ENCODE results near the gene PPARG. TPM values are rescaled to one million over a fixed set of nuclear protein-coding genes. Genes with fewer than 3 reads are reported as not detected.

The PPARG gene
- total and polyA plus RNA-seq, 2 of the 8 experiments (the other 6 are each of a cell fraction or from before 2014, with no cell fraction given) = 0.06 TPM; not detected in 1

DNA sequence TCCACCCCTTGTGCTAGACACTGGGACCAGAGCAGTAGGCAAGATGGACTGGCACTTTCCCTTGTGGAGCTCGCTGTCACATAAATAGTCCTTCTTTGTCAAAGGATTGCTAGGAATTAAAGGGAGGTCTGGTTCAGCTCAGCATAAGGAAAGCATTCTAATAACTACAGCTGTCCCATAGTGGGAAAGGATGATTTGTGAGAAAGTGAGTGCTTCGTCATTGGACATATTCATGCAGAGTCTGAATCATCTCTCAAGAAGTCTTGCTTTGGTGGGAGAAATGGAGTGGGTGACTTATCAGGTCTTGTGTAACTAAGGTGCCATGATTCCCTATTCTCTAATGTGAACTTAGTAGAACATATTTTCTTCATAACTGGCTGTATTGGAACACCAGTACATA, 14.7 kb downstream of the PPARG start:
- Histone ChIP-seq H3K27ac (ENCODE audit: low read depth, low read length) (no peak overlapping the region), H4K8ac (ENCODE audit: extremely low read depth, insufficient read depth, low read length) (no peak overlapping the region), H3K56ac (replicated peaks; ENCODE audit: insufficient read length, low read depth, low read length) (no peak overlapping the region), H3K4ac (replicated peaks; ENCODE audit: insufficient read length, low read depth, low read length) (no peak overlapping the region), H3K4me2 (ENCODE audit: insufficient read depth in 1 of 2, low read depth in 2 of 2, low read length in 2 of 2) (no peak overlapping the region), H3K4me3 (ENCODE audit: extremely low read depth in 1 of 4, insufficient read depth in 2 of 4, low read depth in 3 of 4, low read length in 4 of 4) (no peak overlapping the region), H3K23ac (ENCODE audit: insufficient read length) (no peak overlapping the region), H3K36me3 (ENCODE audit: control insufficient read depth in 2 of 4, insufficient read depth in 4 of 4, low read length in 3 of 4) (no peaks in the 10 kb centered on the region), H4K5ac (ENCODE audit: insufficient read length, low read depth, low read length) (no peak overlapping the region), H3K4me1 (replicated peaks in 1 of 4; ENCODE audit: control insufficient read depth in 3 of 4, insufficient read depth in 4 of 4, low read length in 3 of 4) (no peaks in the 10 kb centered on the region), H2BK5ac (ENCODE audit: low read depth, low read length) (no peak overlapping the region), H3K23me2 (ENCODE audit: low read depth, low read length) (no peaks in the 10 kb centered on the region), H3K9me3 (ENCODE audit: insufficient read depth in 2 of 2, low read depth in 1 of 2, low read length in 1 of 2) (no peaks in the 10 kb centered on the region), H4K91ac (replicated peaks; ENCODE audit: insufficient read length, low read length) (no peak overlapping the region), H2BK120ac (replicated peaks; ENCODE audit: low read depth, low read length) (no peak overlapping the region), H2BK12ac (ENCODE audit: low read depth, low read length) (no peak overlapping the region), H3K27me3 (replicated peaks in 1 of 4; ENCODE audit: control insufficient read depth in 3 of 4, extremely low read depth in 1 of 4, insufficient read depth in 3 of 4, low read length in 3 of 4) (no peaks in the 10 kb centered on the region), H2AFZ (ENCODE audit: low read length) (no peak overlapping the region), H4K20me1 (replicated peaks in 1 of 2; ENCODE audit: control insufficient read depth in 1 of 2, insufficient read depth in 2 of 2, low read length in 2 of 2) (peaks cover 0 to 1% of the 10 kb centered on the region in 2 experiments), H3K79me1 (ENCODE audit: low read depth, low read length) (no peaks in the 10 kb centered on the region), H3K79me2 (ENCODE audit: control insufficient read depth in 1 of 2, insufficient read depth in 2 of 2, low read length in 2 of 2) (no peaks in the 10 kb centered on the region), H2AK5ac (ENCODE audit: low read depth, low read length) (no peak overlapping the region), H2BK15ac (ENCODE audit: low read length) (no peak overlapping the region), H3K14ac (ENCODE audit: insufficient read length) (no peak overlapping the region), H3K9ac (replicated peaks in 1 of 4; ENCODE audit: extremely low read depth in 1 of 4, low read depth in 3 of 4, low read length in 3 of 4) (no peak overlapping the region), H2BK20ac (ENCODE audit: low read length) (no peak overlapping the region), H3K18ac (ENCODE audit: extremely low read depth, low read length) (no peak overlapping the region)
- ChIA-PET POLR2A (ENCODE audit: partially characterized antibody) (no interaction called here), CTCF (ENCODE audit: partially characterized antibody) (interaction anchor here (0.6 kb wide), 1 partner anchor 39 kb away, joined by 3 read pairs; no protein-coding TSS in a partner anchor)
- FAIRE-seq (no peak), DNase-seq (ENCODE audit: low read depth in 1 of 2, low spot score in 2 of 2) (no peak)
- WGBS, 2 experiments (ENCODE audit: extremely low coverage in 1 of 2, insufficient coverage in 1 of 2, insufficient read length in 1 of 2, insufficient replicate concordance in 2 of 2, low coverage in 1 of 2, low lambda C conversion rate in 2 of 2, missing lambda C conversion rate in 1 of 2) = 89% methylated on average over 2 of the region's 2 CpGs; no CpG with 5 or more reads in 1 of the 2 experiments
